Body of pancreas (tissue), 4 donors: Measurements from ENCODE around the gene R3HDM2. TPM values are rescaled to one million over a fixed set of nuclear protein-coding genes. Genes with fewer than 3 reads are reported as not detected.

Experiments used
- ATAC-seq: fragments of 150-250 bp; one replicate; pipeline ENCODE4 v1.9.1; 2016
- DNase-seq, 4 donors: peaks; one replicate each; pipeline ENCODE4 v3.0.0-alpha.2; 2019
- H3K27ac ChIP-seq, 4 donors: fragments of 200-600 bp; sonication (generic); 1 replicate in 3 of 4; 2 replicates in 1 of 4; pipeline versions ENCODE4 v1.5.1 to v1.6.1; 2016 to 2019; ENCODE audit warnings: mild to moderate bottlenecking in 1 of 4, mixed read lengths in 1 of 4, moderate library complexity in 1 of 4
- H3K27me3 ChIP-seq, 2 donors: fragments of 200-600 bp; sonication (generic); one replicate each; pipeline ENCODE4 v1.6.0; 2016; ENCODE audit warnings: mild to moderate bottlenecking in 1 of 2
- H3K36me3 ChIP-seq, 2 donors: fragments of 200-600 bp; sonication (generic); replicated peaks in 1 of 2; 2 replicates each; pipeline ENCODE4 v1.5.1; 2016; ENCODE audit warnings: low read depth in 2 of 2; ENCODE audit not compliant: insufficient read depth in 1 of 2
- H3K4me1 ChIP-seq: fragments of 200-600 bp; sonication (generic); one replicate; pipeline ENCODE4 v1.6.0; 2016
- H3K4me3 ChIP-seq, 2 donors: fragments of 200-600 bp; sonication (generic); 1 replicate in 1 of 2; 2 replicates in 1 of 2; pipeline ENCODE4 v1.5.1; 2016 to 2019
- H3K9me3 ChIP-seq, 3 donors: fragments of 200-600 bp; sonication (generic); 1 replicate in 2 of 3; 2 replicates in 1 of 3; pipeline ENCODE4 v1.5.1; 2016
- CTCF ChIP-seq, 7 experiments: fragments of 450-650 bp in 4 of 7; fragments of 200-600 bp in 3 of 7; sonication (generic) in 3 of 7; IDR thresholded peaks; one replicate each; pipeline ENCODE4 v1.5.1; 2016 to 2019; ENCODE audit warnings: antibody characterized with exemption in 7 of 7
- POLR2A ChIP-seq, 3 donors: fragments of 450-650 bp; IDR thresholded peaks; one replicate each; pipeline ENCODE4 v1.6.1; 2016; ENCODE audit warnings: antibody characterized with exemption in 3 of 3, mild to moderate bottlenecking in 2 of 3
- WGBS, 2 donors: methylation state at CpG; one replicate each; pipeline ENCODE4 v1.1.5; 2017; 5-methylcytosine and 5-hydroxymethylcytosine counted together
- intact Hi-C: fragments of 100-400 bp; cut with DNase I; formaldehyde crosslinking; loops from one replicate; pipeline ENCODE4 v1.15.1; 2023
- total RNA-seq, 2 donors: library from RNA; depleted of rRNA; stranded (reverse); fragments of >200 nt; gene quantifications; one replicate each; pipeline ENCODE4 v1.1.0, GENCODE V29; 2016

Gene R3HDM2
- total RNA-seq, 2 donors from 2014 or later: 16.1 to 41.9 TPM

DNA sequence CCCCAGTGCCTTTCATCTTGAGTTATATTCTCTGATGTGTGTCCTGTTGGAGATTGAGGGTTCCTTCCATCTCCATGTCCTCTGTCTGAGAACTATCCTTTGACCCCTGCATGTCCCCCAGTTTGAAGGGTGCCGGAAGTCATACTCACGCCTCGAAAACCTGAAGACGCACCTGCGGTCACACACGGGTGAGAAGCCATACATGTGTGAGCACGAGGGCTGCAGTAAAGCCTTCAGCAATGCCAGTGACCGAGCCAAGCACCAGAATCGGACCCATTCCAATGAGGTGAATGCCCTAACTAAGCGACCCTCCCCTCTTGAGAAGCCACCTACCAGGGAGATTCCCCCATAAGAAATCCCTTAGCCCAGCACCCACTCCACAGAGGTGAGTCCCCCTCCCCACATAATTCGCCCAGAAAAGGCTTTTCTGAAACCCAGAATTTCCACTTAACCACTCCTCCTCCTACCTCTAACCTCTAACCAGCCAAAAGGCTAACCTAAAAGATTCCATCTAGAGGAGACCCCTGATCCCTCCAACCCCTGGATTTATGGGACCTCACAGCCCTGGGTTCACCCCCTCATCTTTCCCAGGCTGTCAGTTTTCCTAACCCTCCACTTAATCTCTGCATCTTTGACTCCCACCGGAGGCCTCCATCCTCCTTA, 36.5 kb upstream of the R3HDM2 start:
- Histone ChIP-seq H3K9me3 (no peaks in the 10 kb centered on the region), H3K27ac (no peak overlapping the region), H3K4me1 (no peaks in the 10 kb centered on the region), H3K36me3 (no peaks in the 10 kb centered on the region), H3K27me3 (no peaks in the 10 kb centered on the region), H3K4me3 (no peak overlapping the region)
- intact Hi-C loops: no loop called here
- ATAC-seq (no peak), DNase-seq (no peak)
- 74 to 77% methylated on average over 12 of the region's 12 CpGs for WGBS, 2 donors
- TF ChIP-seq POLR2A (IDR thresholded peaks at IDR 0.05) (no peak), CTCF (IDR thresholded peaks at IDR 0.05) (no peak)

GRCh38 chr12:57465747-57466505, 35.1 kb upstream of the R3HDM2 start:
- peaks cover 12% of the 10 kb centered on the region for H3K4me1 ChIP-seq
- WGBS, 2 donors: 57 to 62% methylated on average over 14 of the region's 14 CpGs
- H3K9me3 ChIP-seq: no peaks in the 10 kb centered on the region
- no peak for DNase-seq
- TF ChIP-seq POLR2A (IDR thresholded peaks at IDR 0.05): no peak
- no peak for TF ChIP-seq CTCF (IDR thresholded peaks at IDR 0.05)
- no peak overlapping the region for H3K27ac ChIP-seq
- ATAC-seq: no peak
- intact Hi-C loops: no loop called here
- no peaks in the 10 kb centered on the region for H3K36me3 ChIP-seq
- H3K27me3 ChIP-seq: no peaks in the 10 kb centered on the region
- H3K4me3 ChIP-seq: no peak overlapping the region

- Histone ChIP-seq H3K36me3 (no peaks in the 10 kb centered on the region), H3K9me3 (no peaks in the 10 kb centered on the region), H3K27ac (no peak overlapping the region), H3K27me3 (no peaks in the 10 kb centered on the region), H3K4me1 (peaks cover 19% of the 10 kb centered on the region), H3K4me3 (no peak overlapping the region)
- WGBS, 2 donors: 65 to 76% methylated on average over 5 to 6 of the region's 6 CpGs
- DNase-seq (no peak), ATAC-seq (no peak)
- TF ChIP-seq POLR2A (IDR thresholded peaks at IDR 0.05) (no peak), CTCF (IDR thresholded peaks at IDR 0.05) (no peak)
- intact Hi-C loops: no loop called here
Measured at GRCh38 chr12:57465030-57465746, 34.3 kb upstream of the R3HDM2 start.

DNA sequence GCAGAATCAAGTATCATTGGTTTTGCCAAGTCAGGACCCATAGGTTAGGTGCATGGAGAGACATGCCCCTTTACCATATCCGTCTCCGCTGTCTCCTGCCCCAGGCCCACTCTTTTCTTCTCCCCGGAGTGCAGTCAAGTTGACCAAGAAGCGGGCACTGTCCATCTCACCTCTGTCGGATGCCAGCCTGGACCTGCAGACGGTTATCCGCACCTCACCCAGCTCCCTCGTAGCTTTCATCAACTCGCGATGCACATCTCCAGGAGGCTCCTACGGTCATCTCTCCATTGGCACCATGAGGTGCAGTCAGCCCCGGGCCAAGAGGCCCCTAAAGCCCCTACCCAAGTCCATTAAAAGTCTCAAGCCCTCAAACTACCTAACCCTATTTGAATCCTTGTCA, 33.7 kb upstream of the R3HDM2 start:
- H3K36me3 ChIP-seq: no peaks in the 10 kb centered on the region
- WGBS, 2 donors: 76 to 80% methylated on average over 12 of the region's 12 CpGs
- TF ChIP-seq CTCF (IDR thresholded peaks at IDR 0.05) (no peak), POLR2A (IDR thresholded peaks at IDR 0.05) (no peak)
- H3K4me3 ChIP-seq: no peak overlapping the region
- no peak overlapping the region for H3K27ac ChIP-seq
- ATAC-seq: no peak
- no peaks in the 10 kb centered on the region for H3K27me3 ChIP-seq
- intact Hi-C loops: no loop called here
- H3K9me3 ChIP-seq: no peaks in the 10 kb centered on the region
- peaks cover 22% of the 10 kb centered on the region for H3K4me1 ChIP-seq
- no peak for DNase-seq
